Measurements from ENCODE around the gene CLSTN3. TPM values are rescaled to one million over a fixed set of nuclear protein-coding genes. Genes with fewer than 3 reads are reported as not detected.

CLSTN3 gene
- total RNA-seq, 4 donors from 2014 or later = 25.9 to 57.5 (median 44.8) TPM

DNA sequence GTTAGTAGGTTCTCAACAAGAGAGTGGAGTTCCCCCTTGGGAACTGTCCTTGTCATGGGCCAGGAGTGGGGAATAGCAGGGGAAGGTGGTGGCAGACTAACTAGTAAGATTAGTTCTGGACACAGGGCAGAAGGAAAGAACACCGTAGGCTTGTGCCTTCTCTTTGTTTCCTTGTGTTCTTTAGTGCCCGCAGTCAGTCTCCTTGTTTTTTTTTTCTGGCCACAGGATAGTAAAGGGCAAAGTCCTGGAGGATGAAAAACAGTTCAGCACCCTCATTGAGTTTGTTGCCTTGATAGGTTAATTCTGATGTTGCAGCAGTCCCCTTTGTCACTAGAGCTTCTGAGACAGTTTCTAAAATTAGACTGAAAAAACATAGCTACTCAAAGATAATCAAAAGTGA, 67.7 kb downstream of the CLSTN3 start:
- no peak for ATAC-seq (ENCODE audit: low FRiP score)
- TF ChIP-seq, protein P1, sequence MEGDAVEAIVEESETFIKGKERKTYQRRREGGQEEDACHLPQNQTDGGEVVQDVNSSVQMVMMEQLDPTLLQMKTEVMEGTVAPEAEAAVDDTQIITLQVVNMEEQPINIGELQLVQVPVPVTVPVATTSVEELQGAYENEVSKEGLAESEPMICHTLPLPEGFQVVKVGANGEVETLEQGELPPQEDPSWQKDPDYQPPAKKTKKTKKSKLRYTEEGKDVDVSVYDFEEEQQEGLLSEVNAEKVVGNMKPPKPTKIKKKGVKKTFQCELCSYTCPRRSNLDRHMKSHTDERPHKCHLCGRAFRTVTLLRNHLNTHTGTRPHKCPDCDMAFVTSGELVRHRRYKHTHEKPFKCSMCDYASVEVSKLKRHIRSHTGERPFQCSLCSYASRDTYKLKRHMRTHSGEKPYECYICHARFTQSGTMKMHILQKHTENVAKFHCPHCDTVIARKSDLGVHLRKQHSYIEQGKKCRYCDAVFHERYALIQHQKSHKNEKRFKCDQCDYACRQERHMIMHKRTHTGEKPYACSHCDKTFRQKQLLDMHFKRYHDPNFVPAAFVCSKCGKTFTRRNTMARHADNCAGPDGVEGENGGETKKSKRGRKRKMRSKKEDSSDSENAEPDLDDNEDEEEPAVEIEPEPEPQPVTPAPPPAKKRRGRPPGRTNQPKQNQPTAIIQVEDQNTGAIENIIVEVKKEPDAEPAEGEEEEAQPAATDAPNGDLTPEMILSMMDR (IDR thresholded peaks at IDR 0.05) = no peak
- no peak for DNase-seq (ENCODE audit: low spot score)

DNA sequence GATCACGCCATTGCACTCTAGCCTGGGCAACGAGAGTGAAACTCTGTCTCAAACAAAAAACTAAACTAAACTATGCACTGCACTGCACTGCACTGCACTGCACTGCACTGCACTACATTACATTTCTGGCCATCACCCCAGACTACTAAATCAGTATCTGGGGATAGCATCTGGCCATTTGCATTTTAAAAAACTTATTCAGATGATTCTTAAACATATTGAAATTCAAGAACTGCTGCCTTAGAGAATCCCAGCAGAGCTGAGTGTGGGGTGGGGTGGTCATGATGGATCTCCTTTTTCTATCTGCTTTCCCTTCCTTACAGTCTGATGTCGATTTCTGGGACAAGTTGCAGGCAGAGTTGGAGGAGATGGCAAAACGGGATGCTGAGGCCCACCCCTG, 72.9 kb downstream of the CLSTN3 start:
- TF ChIP-seq, protein P1 (IDR thresholded peaks at IDR 0.05) = no peak
- no peak for DNase-seq (ENCODE audit: low spot score)
- ATAC-seq (ENCODE audit: low FRiP score) = no peak

DNA sequence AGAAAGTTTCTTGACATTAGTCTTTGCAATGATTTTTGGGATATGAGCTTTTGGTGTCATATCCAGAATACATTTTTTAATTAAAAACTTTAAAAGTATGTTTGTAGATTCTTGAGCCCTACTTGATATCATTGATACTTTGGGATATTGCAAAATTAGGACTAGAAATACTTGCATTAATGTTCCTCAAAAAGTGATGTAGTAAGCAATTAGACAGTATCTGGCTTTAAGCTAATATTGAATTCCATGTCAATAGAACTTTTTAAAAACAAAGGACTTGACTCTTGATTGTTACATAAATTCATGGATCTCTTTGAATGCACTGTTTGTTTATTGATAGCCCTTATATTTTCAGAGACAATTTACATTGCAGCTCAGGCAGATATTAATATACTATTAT, 74.9 kb downstream of the CLSTN3 start:
- ATAC-seq (ENCODE audit: low FRiP score) (no peak), DNase-seq (ENCODE audit: low spot score) (no peak)
- TF ChIP-seq, protein P1 (IDR thresholded peaks at IDR 0.05) = no peak

DNA sequence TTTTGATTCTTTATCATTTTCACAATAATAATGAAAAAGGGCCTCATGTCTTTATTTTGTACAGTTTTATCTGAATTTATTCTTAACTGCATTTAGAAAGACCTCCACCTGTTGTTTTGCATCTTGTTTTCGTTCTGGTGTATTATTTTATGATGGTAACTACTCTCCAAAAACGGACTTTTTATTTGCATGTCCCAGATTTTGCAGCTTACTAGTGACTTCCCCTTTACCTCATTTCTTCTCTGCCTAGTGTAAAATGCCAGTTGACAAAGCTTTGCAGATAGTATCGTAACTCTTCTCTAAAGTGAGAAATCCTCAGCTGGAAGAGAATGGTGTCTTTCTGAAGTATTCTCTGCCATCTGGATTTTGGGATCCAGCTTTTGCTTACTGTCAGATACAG, 76.5 kb downstream of the CLSTN3 start:
- TF ChIP-seq, protein P1 (IDR thresholded peaks at IDR 0.05) = no peak
- ATAC-seq (ENCODE audit: low FRiP score) (no peak), DNase-seq (ENCODE audit: low spot score) (no peak)

DNA sequence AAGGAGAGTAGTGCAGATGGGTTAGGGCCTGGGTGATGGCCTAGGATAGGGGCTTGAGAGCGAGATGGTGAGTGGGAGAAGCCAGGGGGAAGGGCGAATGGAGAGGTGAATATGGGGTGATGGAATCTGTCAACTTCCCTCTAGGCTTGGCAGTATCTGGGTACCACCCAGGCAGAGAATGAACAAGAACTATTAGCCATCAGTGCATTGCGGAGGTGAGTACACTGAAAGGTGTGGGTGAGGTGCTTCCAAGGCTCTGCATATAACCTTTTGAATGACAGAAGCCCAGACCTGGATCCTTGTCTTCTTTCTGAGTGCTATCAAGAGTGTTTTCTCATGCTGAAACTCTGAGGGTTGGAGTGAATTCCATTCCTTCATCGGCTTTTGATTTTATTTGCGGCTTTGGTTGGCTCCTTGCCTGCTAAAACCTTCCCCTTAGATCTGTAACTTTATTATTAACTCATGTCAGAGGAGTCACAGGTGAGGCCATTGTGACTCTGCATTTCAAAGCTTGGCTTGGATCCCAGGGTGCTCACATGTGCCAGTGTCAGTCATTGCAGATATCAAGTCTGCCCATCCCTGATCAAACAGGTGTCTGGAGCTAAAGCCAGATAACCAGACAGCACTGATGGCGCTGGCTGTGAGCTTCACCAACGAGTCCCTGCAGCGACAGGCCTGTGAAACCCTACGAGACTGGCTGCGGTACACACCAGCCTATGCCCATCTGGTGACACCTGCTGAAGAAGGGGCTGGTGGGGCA, 77.9 kb downstream of the CLSTN3 start:
- DNase-seq (ENCODE audit: low spot score) (no peak), ATAC-seq (ENCODE audit: low FRiP score) (no peak)
- TF ChIP-seq, protein P1 (IDR thresholded peaks at IDR 0.05) = no peak

Small RNA genes within 50 kb of the gene (small RNA-seq; reads per million reads assigned to genes)
- gene RNU6-485P = not detected

Other genes starting within 250 kb of the CLSTN3 start
- 10 to 100 TPM in 1 of 4 donors, 1 to 10 TPM in 3; 6.2 to 12.1 (median 7.4) TPM for gene LRRC23, start 225.5 kb upstream of the CLSTN3 start, total RNA-seq
- gene ENO2, start 215.8 kb upstream of the CLSTN3 start, total RNA-seq = 10 to 100 TPM in 1 of 4 donors, 1 to 10 TPM in 3; 3.5 to 14.3 (median 5.2) TPM
- 10 to 100 TPM; 46.2 to 93.5 (median 59.4) TPM for gene ATN1, start 202.4 kb upstream of the CLSTN3 start, total RNA-seq
- not detected for gene RNU7-1, start 186.6 kb upstream of the CLSTN3 start, total RNA-seq
- gene C12orf57, start 186.3 kb upstream of the CLSTN3 start, total RNA-seq = 100 to 1,000 TPM; 280 to 555 (median 413) TPM
- gene PTPN6, start 179.0 kb upstream of the CLSTN3 start, total RNA-seq = 10 to 100 TPM; 19.8 to 42.3 (median 35.9) TPM
- 100 to 1,000 TPM; 173 to 218 (median 189) TPM for gene PHB2, start 159.7 kb upstream of the CLSTN3 start, total RNA-seq
- 10 to 100 TPM; 28.8 to 47.1 (median 30.8) TPM for gene EMG1, start 159.5 kb upstream of the CLSTN3 start, total RNA-seq
- 10 to 100 TPM; 41.7 to 58.2 (median 47.9) TPM for gene LPCAT3, start 111.9 kb upstream of the CLSTN3 start, total RNA-seq
- 100 to 1,000 TPM; 490 to 872 (median 705) TPM for gene C1S, start 69.7 kb upstream of the CLSTN3 start, total RNA-seq
- gene C1R, start 37.9 kb upstream of the CLSTN3 start, total RNA-seq = 1,000 to 10,000 TPM in 1 of 4 donors, 100 to 1,000 TPM in 3; 571 to 1,080 (median 751) TPM
- gene C1RL, start 21.2 kb upstream of the CLSTN3 start, total RNA-seq = 100 to 1,000 TPM in 2 of 4 donors, 10 to 100 TPM in 2; 85.9 to 126 (median 107) TPM
- gene RBP5, start 1.5 kb upstream of the CLSTN3 start, total RNA-seq = 1 to 10 TPM; 1.0 to 3.0 (median 1.9) TPM
- gene PEX5, start 59.3 kb downstream of the CLSTN3 start, total RNA-seq = 100 to 1,000 TPM in 1 of 4 donors, 10 to 100 TPM in 3; 33.1 to 116 (median 91.6) TPM
- not detected for gene ACSM4, start 173.7 kb downstream of the CLSTN3 start, total RNA-seq

Measured in omental fat pad (tissue), 4 donors.